SJCRH30 (cell line): ENCODE measurements around the gene OR11H1. TPM values are rescaled to one million over a fixed set of nuclear protein-coding genes. Genes with fewer than 3 reads are reported as not detected.
"Not testable (repeated sequence)": the region's sequence is repeated elsewhere in the genome, so short reads cannot be mapped to it uniquely, and the experiment has no call there.

Experiments used
- DNase-seq, 2 experiments: peaks; one replicate each; pipeline ENCODE4 v3.0.0-alpha.2; 2015 to 2020
- H3K27ac ChIP-seq: fragments of 250-450 bp; sonication (Bioruptor Pico); 2 replicates; pipeline ENCODE4 v1.5.1; 2020; ENCODE audit warnings: mild to moderate bottlenecking, moderate library complexity
- H3K27me3 ChIP-seq: fragments of 250-450 bp; sonication (Bioruptor Pico); 2 replicates; pipeline ENCODE4 v1.5.1; 2020; ENCODE audit warnings: mild to moderate bottlenecking, moderate library complexity
- H3K36me3 ChIP-seq: fragments of 250-450 bp; sonication (Bioruptor Pico); 2 replicates; pipeline ENCODE4 v1.5.1; 2020; ENCODE audit warnings: mild to moderate bottlenecking, moderate library complexity
- H3K4me1 ChIP-seq: fragments of 250-450 bp; sonication (Bioruptor Pico); 2 replicates; pipeline ENCODE4 v1.5.1; 2020; ENCODE audit warnings: mild to moderate bottlenecking, moderate library complexity
- H3K4me3 ChIP-seq: fragments of 250-450 bp; sonication (Bioruptor Pico); 2 replicates; pipeline ENCODE4 v1.5.1; 2020; ENCODE audit warnings: mild to moderate bottlenecking, moderate library complexity
- H3K9me3 ChIP-seq: fragments of 250-450 bp; sonication (Bioruptor Pico); replicated peaks from 2 replicates; pipeline ENCODE4 v1.5.1; 2020; ENCODE audit warnings: mild to moderate bottlenecking, moderate library complexity
- total RNA-seq: library from RNA; depleted of rRNA; stranded (reverse); fragments of >200 nt; shearing (Covaris generic); gene quantifications from 2 replicates; pipeline ENCODE4 v1.2.3, GENCODE V29; 2014; rRNA removed

OR11H1 gene
- not detected in 2 replicates for total RNA-seq

- not testable (repeated sequence) for H3K4me3 ChIP-seq, H3K9me3 ChIP-seq, DNase-seq, H3K36me3 ChIP-seq, H3K27me3 ChIP-seq, H3K27ac ChIP-seq, H3K4me1 ChIP-seq
Observed at GRCh38 chr22:15527892-15528291, at the start of gene OR11H1. Gene OR11H1 (plus strand): TSS chr22:15528192. CDS start chr22:15528192, 0 bp downstream.

DNA sequence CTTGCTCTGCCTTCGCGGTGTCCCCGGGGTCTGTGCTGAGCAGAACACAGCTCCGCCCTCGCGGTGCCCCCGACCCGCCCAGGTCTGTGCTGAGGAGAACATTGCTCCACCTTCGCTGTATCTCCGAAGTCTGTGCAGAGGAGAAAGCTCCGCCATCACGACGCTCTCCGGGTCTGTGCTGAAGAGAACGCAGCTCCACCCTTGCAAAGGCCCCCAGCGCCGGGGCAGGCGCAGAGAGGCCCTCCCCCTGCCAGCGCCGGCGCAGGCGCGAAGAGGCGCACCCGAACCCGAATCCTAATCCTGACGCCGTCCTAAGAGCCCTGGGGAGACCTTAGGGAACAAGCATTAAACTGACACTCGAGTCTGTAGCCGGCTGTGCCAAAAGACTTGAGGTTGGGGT lies 18.0 kb upstream of the OR11H1 start:
- not testable (repeated sequence) for H3K4me3 ChIP-seq, H3K27ac ChIP-seq, H3K36me3 ChIP-seq, H3K9me3 ChIP-seq, H3K4me1 ChIP-seq, DNase-seq, H3K27me3 ChIP-seq

GRCh38 chr22:15515896-15516295 lies 12.1 kb upstream of the OR11H1 start:
- H3K4me3 ChIP-seq, H3K27me3 ChIP-seq, H3K9me3 ChIP-seq, H3K27ac ChIP-seq, DNase-seq, H3K36me3 ChIP-seq, H3K4me1 ChIP-seq: not testable (repeated sequence)

DNA sequence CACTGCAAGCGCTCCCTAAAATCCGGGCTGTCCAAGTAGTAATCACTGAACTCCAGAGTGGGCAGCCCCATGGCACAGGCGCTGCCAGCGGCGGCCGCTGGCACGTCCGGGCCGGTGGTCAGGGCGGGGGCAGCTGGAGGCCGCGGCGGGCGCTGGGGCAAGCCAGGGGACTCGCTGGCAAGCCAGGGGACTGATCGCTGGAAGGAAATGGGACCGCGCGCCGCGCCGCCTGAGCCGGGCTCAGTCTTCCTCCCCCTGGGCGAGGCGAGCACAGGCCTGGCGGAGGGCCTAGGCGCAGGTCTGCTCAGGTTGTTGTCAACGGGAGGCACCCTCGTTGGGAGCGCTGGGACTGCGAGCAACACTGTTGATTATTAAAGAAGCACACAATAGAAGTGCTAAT lies 25.8 kb downstream of the OR11H1 start:
- not testable (repeated sequence) for H3K4me1 ChIP-seq, H3K9me3 ChIP-seq, DNase-seq, H3K36me3 ChIP-seq, H3K4me3 ChIP-seq, H3K27me3 ChIP-seq, H3K27ac ChIP-seq

DNA sequence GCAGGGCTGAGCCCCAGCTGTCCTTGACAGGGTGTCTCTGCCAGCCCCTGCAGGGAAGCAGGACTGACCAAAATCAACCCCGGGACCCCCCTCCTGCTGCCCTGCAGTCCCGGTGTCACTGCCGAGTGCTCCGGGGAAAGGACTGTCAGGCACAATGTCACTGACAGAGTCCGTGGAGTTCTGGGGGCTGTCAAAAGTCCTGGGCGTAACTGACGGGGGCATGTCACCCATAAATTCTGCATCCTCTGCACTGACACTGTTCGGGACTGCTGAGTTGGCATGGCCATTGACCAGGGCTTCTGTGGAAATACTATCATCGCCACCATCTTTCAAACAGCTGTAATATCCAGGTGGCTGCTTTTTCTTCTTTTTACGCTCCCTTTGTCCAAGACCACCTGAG lies 35.5 kb downstream of the OR11H1 start:
- not testable (repeated sequence) for H3K27me3 ChIP-seq, H3K4me1 ChIP-seq, DNase-seq, H3K27ac ChIP-seq, H3K36me3 ChIP-seq, H3K9me3 ChIP-seq, H3K4me3 ChIP-seq

DNA sequence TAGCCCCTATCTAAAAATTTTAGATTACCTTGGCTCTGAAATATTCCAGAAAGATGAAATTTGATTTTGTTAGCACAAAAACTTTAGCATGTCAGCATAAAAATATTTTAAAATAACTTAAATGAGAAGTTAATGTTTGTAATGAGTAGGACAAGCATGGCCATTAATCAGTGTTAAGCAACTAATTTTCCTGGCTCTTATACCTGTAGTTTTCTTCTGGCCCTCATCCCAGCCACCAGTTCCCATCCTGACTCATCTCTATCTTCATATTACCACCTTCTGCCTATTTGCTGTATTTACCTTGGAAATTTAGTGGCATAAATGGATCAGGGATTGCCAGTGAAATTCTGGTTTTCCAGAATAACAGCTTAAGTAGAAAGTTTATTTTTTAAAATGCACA lies 37.1 kb downstream of the OR11H1 start:
- not testable (repeated sequence) for H3K9me3 ChIP-seq, H3K4me1 ChIP-seq, H3K36me3 ChIP-seq, DNase-seq, H3K27me3 ChIP-seq, H3K4me3 ChIP-seq, H3K27ac ChIP-seq

Other genes starting within 250 kb of the OR11H1 start
- gene POTEH, start 161.8 kb downstream of the OR11H1 start, total RNA-seq: not detected in 2 replicates